ENCODE results near the gene ZNF354B. TPM values are rescaled to one million over a fixed set of nuclear protein-coding genes. Genes with fewer than 3 reads are reported as not detected.

ZNF354B gene
- total and polyA plus RNA-seq, 10 donors = 9.0 to 26.2 (median 16.7) TPM

DNA sequence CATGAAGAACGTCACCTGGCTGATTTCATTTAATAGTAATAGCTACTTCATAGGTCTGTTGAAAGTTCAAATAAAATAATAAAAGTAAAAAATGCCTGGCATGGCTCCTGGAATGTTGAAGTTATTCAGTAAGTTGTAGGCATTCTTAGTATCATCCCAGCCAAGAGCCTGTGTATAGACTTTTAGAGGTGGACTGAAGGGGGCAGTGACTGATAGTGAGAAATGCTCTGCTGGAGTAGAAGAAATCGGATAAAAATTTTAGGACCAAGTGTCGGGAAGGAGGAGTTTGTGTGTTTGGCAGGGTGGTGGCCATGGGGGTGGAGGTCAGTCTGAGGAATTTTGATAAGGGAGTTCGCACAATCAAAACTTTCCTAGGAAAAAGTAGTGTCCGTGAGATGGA is 39.5 kb downstream of the ZNF354B start:
- WGBS, 5 donors = 74 to 86% (median 84%) methylated on average over 5 of the region's 5 CpGs
- no peak for TF ChIP-seq POLR2AphosphoS5 (IDR thresholded peaks at IDR 0.05)
- no peak for TF ChIP-seq CTCF (IDR thresholded peaks at IDR 0.05 in 8 of 11, conservative IDR thresholded peaks at IDR 0.05 in 3 of 11)
- no peak for TF ChIP-seq POLR2A (IDR thresholded peaks at IDR 0.05)
- intact Hi-C loops (cut with DNase I; ENCODE audit: low total_unique reads) = no loop called here

DNA sequence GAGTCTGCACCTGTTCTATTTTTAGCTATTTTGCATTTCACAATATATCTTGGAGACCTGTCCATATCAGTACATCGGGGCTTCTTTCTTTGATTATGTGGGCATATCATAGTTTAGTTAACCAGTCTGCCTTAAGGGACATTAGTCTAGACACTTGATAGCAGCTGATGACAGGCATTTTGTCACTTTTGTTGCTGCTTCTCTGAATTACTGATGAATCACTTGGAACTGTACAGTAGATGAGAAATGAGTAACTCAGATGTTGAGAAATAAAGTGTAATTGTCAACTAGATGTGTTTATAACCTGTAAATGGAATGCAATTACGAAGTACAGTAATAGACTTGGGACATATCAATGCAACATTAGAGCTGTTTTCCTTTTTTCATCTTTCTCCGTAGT is 43.1 kb downstream of the ZNF354B start:
- H3K4me1 ChIP-seq = no peaks in the 10 kb centered on the region
- H3K9me3 ChIP-seq = peaks cover 0 to 96% (median 66%) of the 10 kb centered on the region in 8 donors
- DNase-seq = no peak
- WGBS, 5 donors = 63 to 88% (median 81%) methylated on average over 3 of the region's 3 CpGs
- H3K27ac ChIP-seq = no peak overlapping the region
- no peak overlapping the region for H3K4me3 ChIP-seq
- no peak for TF ChIP-seq POLR2A (IDR thresholded peaks at IDR 0.05)
- H3K36me3 ChIP-seq = peaks cover 0 to 18% (median 0%) of the 10 kb centered on the region in 6 donors
- intact Hi-C loops (cut with DNase I; ENCODE audit: low total_unique reads) = no loop called here
- no peaks in the 10 kb centered on the region for H3K27me3 ChIP-seq (replicated peaks in 1 of 7)

More for the DNA sequence above, 39.5 kb downstream of the ZNF354B start:
- DNase-seq = no peak
- Histone ChIP-seq H3K9me3 (peaks cover 0 to 86% (median 35%) of the 10 kb centered on the region in 8 donors), H3K27me3 (replicated peaks in 1 of 7) (peaks cover 0 to 12% (median 0%) of the 10 kb centered on the region in 7 donors), H3K4me3 (no peak overlapping the region), H3K27ac (no peak overlapping the region), H3K36me3 (peaks cover 0 to 5% (median 0%) of the 10 kb centered on the region in 6 donors), H3K4me1 (peaks cover 0 to 18% (median 4%) of the 10 kb centered on the region in 6 donors)

GRCh38 chr5:178931846-178932760 is 72.3 kb downstream of the ZNF354B start:
- 90 to 96% (median 94%) methylated on average over 11 of the region's 11 CpGs for WGBS, 5 donors
- intact Hi-C loops (cut with DNase I; ENCODE audit: low total_unique reads) = no loop called here
- H3K4me1 ChIP-seq = no peaks in the 10 kb centered on the region
- no peaks in the 10 kb centered on the region for H3K27me3 ChIP-seq (replicated peaks in 1 of 7)
- H3K27ac ChIP-seq = no peak overlapping the region
- DNase-seq = no peak
- H3K36me3 ChIP-seq = peaks cover 0 to 57% (median 20%) of the 10 kb centered on the region in 6 donors
- H3K9me3 ChIP-seq = peaks cover 59 to 100% (median 100%) of the 10 kb centered on the region in 8 donors
- no peak overlapping the region for H3K4me3 ChIP-seq
- no peak for TF ChIP-seq POLR2AphosphoS5 (IDR thresholded peaks at IDR 0.05)
- TF ChIP-seq POLR2A (IDR thresholded peaks at IDR 0.05) = no peak
- TF ChIP-seq CTCF (IDR thresholded peaks at IDR 0.05 in 8 of 11, conservative IDR thresholded peaks at IDR 0.05 in 3 of 11) = no peak

Small RNAs within 50 kb of the gene (small RNA-seq; reads per million reads assigned to genes)
- gene AC126915.2 (0 reads per million in 4 donors), gene AC126915.3 (0 reads per million in 4 donors)

Other genes with a start within 250 kb of the ZNF354B start
- 10 to 100 TPM; 35.1 to 95.9 (median 54.8) TPM for gene CLK4, start 232.9 kb upstream of the ZNF354B start, total RNA-seq
- 10 to 100 TPM; 30.2 to 53.3 (median 44.4) TPM for gene CLK4, start 232.9 kb upstream of the ZNF354B start, polyA plus RNA-seq
- 10 to 100 TPM; 13.7 to 28.7 (median 16.3) TPM for gene ZNF354A, start 129.3 kb upstream of the ZNF354B start, total RNA-seq
- gene ZNF354A, start 129.3 kb upstream of the ZNF354B start, polyA plus RNA-seq = 10 to 100 TPM in 2 of 3 donors, 1 to 10 TPM in 1; 9.0 to 11.6 (median 10.3) TPM
- 1 to 10 TPM; 1.4 to 2.4 (median 2.0) TPM for gene ZFP2, start 36.0 kb downstream of the ZNF354B start, total RNA-seq
- gene ZFP2, start 36.0 kb downstream of the ZNF354B start, polyA plus RNA-seq = 1 to 10 TPM; 1.5 to 1.8 (median 1.7) TPM
- 1 to 10 TPM; 1.3 to 4.9 (median 2.2) TPM for gene ZNF454, start 81.2 kb downstream of the ZNF354B start, total RNA-seq
- gene ZNF454, start 81.2 kb downstream of the ZNF354B start, polyA plus RNA-seq = under 1 TPM; 0.20 to 0.64 (median 0.21) TPM
- not detected for gene GRM6, start 135.4 kb downstream of the ZNF354B start, total RNA-seq
- gene GRM6, start 135.4 kb downstream of the ZNF354B start, polyA plus RNA-seq = not detected
- gene ZNF879, start 163.9 kb downstream of the ZNF354B start, total RNA-seq = 1 to 10 TPM; 6.0 to 8.2 (median 7.0) TPM
- gene ZNF879, start 163.9 kb downstream of the ZNF354B start, polyA plus RNA-seq = 1 to 10 TPM; 3.1 to 4.5 (median 3.2) TPM
- gene ZNF354C, start 200.4 kb downstream of the ZNF354B start, total RNA-seq = 1 to 10 TPM; 5.6 to 8.5 (median 7.3) TPM
- 1 to 10 TPM; 1.3 to 2.0 (median 1.9) TPM for gene ZNF354C, start 200.4 kb downstream of the ZNF354B start, polyA plus RNA-seq